Hepatocyte (in vitro differentiated cells): Measurements from ENCODE around the gene PRDM7. TPM values are rescaled to one million over a fixed set of nuclear protein-coding genes. Genes with fewer than 3 reads are reported as not detected.
"Not testable (repeated sequence)": the region's sequence is repeated elsewhere in the genome, so short reads cannot be mapped to it uniquely, and the experiment has no call there.

Experiments used
- DNase-seq: peaks from one replicate; pipeline ENCODE4 v3.0.0-alpha.2; 2016; ENCODE audit warnings: low spot score
- H2AFZ ChIP-seq: fragments of 200-600 bp; sonication (generic); 2 replicates; pipeline ENCODE4 v1.6.0; 2016; ENCODE audit warnings: antibody characterized with exemption, mild to moderate bottlenecking
- H3K27ac ChIP-seq: fragments of 200-600 bp; sonication (generic); 2 replicates; pipeline ENCODE4 v1.5.1; 2016; ENCODE audit warnings: mild to moderate bottlenecking
- H3K27me3 ChIP-seq: fragments of 200-600 bp; sonication (generic); 2 replicates; pipeline ENCODE4 v1.6.1; 2016
- H3K36me3 ChIP-seq: fragments of 200-600 bp; sonication (generic); replicated peaks from 2 replicates; pipeline ENCODE4 v1.5.1; 2016; ENCODE audit warnings: low read depth; ENCODE audit not compliant: insufficient read depth
- H3K4me1 ChIP-seq: fragments of 200-600 bp; sonication (generic); 2 replicates; pipeline ENCODE4 v1.5.1; 2016; ENCODE audit warnings: mild to moderate bottlenecking, moderate library complexity; ENCODE audit not compliant: insufficient read depth
- H3K4me2 ChIP-seq: fragments of 200-600 bp; sonication (generic); 2 replicates; pipeline ENCODE4 v1.6.0; 2016
- H3K4me3 ChIP-seq: fragments of 200-600 bp; sonication (generic); 2 replicates; pipeline ENCODE4 v1.5.1; 2016; ENCODE audit warnings: mild to moderate bottlenecking
- H3K79me2 ChIP-seq: fragments of 200-600 bp; sonication (generic); 2 replicates; pipeline ENCODE4 v1.6.0; 2017; ENCODE audit warnings: mild to moderate bottlenecking
- H3K9me2 ChIP-seq: fragments of 200-600 bp; sonication (generic); replicated peaks from 2 replicates; pipeline ENCODE4 v1.6.0; 2017; ENCODE audit warnings: mild to moderate bottlenecking; ENCODE audit not compliant: insufficient read depth
- H3K9me3 ChIP-seq: fragments of 200-600 bp; sonication (generic); 2 replicates; pipeline ENCODE4 v1.5.1; 2016; ENCODE audit warnings: low read depth, mild to moderate bottlenecking
- H4K20me1 ChIP-seq: fragments of 200-600 bp; sonication (generic); 2 replicates; pipeline ENCODE4 v1.6.0; 2016; ENCODE audit warnings: mild to moderate bottlenecking; ENCODE audit not compliant: insufficient read depth, poor library complexity, severe bottlenecking
- CTCF ChIP-seq: fragments of 200-600 bp; sonication (generic); IDR thresholded peaks from 2 replicates; pipeline ENCODE4 v1.5.1; 2016; ENCODE audit warnings: antibody characterized with exemption, mild to moderate bottlenecking; ENCODE audit not compliant: poor library complexity
- EZH2 ChIP-seq: fragments of 200-600 bp; sonication (generic); IDR thresholded peaks from 2 replicates; pipeline ENCODE4 v1.6.1; 2016; ENCODE audit warnings: antibody characterized with exemption, mild to moderate bottlenecking, borderline replicate concordance
- EZH2phosphoT487 ChIP-seq: fragments of 200-600 bp; sonication (generic); IDR thresholded peaks from one replicate; pipeline ENCODE4 v1.6.1; 2018; ENCODE audit warnings: antibody characterized with exemption, mild to moderate bottlenecking, low read depth, moderate library complexity; ENCODE audit not compliant: unreplicated experiment, severe bottlenecking
- WGBS: methylation state at CpG from one replicate; pipeline ENCODE4 v1.1.6; 2016; ENCODE audit warnings: low lambda C conversion rate; ENCODE audit errors: missing lambda C conversion rate; 5-methylcytosine and 5-hydroxymethylcytosine counted together
- polyA plus RNA-seq: library from polyadenylated mRNA; unstranded; fragments of >200 nt; fragmentation: Nextera tagmentation; extraction: Ambion mirVana; gene quantifications from 2 replicates; pipeline ENCODE4 v1.2.1, GENCODE V29; 2016
- total RNA-seq: library from RNA; depleted of rRNA; stranded (reverse); fragments of >200 nt; gene quantifications from 2 replicates; pipeline ENCODE4 v1.2.3, GENCODE V29; 2014

The PRDM7 gene
- total and polyA plus RNA-seq, 2 experiments from 2014 or later, result not detected

GRCh38 chr16:90070440-90070839 lies 6.7 kb downstream of the PRDM7 start:
- H4K20me1 ChIP-seq, result no peaks in the 10 kb centered on the region
- H3K9me2 ChIP-seq, result no peaks in the 10 kb centered on the region
- no peaks in the 10 kb centered on the region for H3K9me3 ChIP-seq
- no peak overlapping the region for H2AFZ ChIP-seq
- DNase-seq, result no peak
- no peaks in the 10 kb centered on the region for H3K36me3 ChIP-seq
- no peaks in the 10 kb centered on the region for H3K4me1 ChIP-seq
- H3K79me2 ChIP-seq, result no peaks in the 10 kb centered on the region
- no peak overlapping the region for H3K4me2 ChIP-seq
- 90% methylated on average over 2 of the region's 2 CpGs for WGBS
- TF ChIP-seq CTCF (no peak), EZH2phosphoT487 (no peak), EZH2 (no peak)
- H3K27me3 ChIP-seq, result no peaks in the 10 kb centered on the region
- no peak overlapping the region for H3K27ac ChIP-seq
- H3K4me3 ChIP-seq, result no peak overlapping the region

- 80% methylated on average over 3 of the region's 3 CpGs for WGBS
- Histone ChIP-seq H3K27me3 (no peaks in the 10 kb centered on the region), H3K9me2 (no peaks in the 10 kb centered on the region), H2AFZ (no peak overlapping the region), H3K4me1 (no peaks in the 10 kb centered on the region), H3K4me2 (no peak overlapping the region), H3K36me3 (no peaks in the 10 kb centered on the region), H3K4me3 (no peak overlapping the region), H3K9me3 (no peaks in the 10 kb centered on the region), H3K79me2 (no peaks in the 10 kb centered on the region), H3K27ac (no peak overlapping the region), H4K20me1 (no peaks in the 10 kb centered on the region)
- no peak for DNase-seq
- no peak for TF ChIP-seq EZH2phosphoT487
- TF ChIP-seq CTCF, result no peak
- no peak for TF ChIP-seq EZH2
These were observed 15.7 kb downstream of the PRDM7 start for GRCh38 chr16:90061437-90061836.

GRCh38 chr16:90057738-90058173 lies 19.4 kb downstream of the PRDM7 start:
- Histone ChIP-seq H3K79me2 (no peaks in the 10 kb centered on the region), H3K4me3 (no peak overlapping the region), H3K4me1 (no peaks in the 10 kb centered on the region), H4K20me1 (no peaks in the 10 kb centered on the region), H3K27me3 (no peaks in the 10 kb centered on the region), H3K9me2 (no peaks in the 10 kb centered on the region), H2AFZ (no peak overlapping the region), H3K9me3 (no peaks in the 10 kb centered on the region), H3K4me2 (no peak overlapping the region), H3K36me3 (no peaks in the 10 kb centered on the region), H3K27ac (no peak overlapping the region)
- 55% methylated on average over 8 of the region's 8 CpGs for WGBS
- peak; percentile 55 for DNase-seq
- TF ChIP-seq EZH2, result no peak
- TF ChIP-seq CTCF, result no peak
- TF ChIP-seq EZH2phosphoT487, result no peak

GRCh38 chr16:90056521-90056920 lies 20.6 kb downstream of the PRDM7 start:
- not testable (repeated sequence) for H3K9me2 ChIP-seq, H4K20me1 ChIP-seq, H3K4me2 ChIP-seq, H3K27me3 ChIP-seq, H3K4me3 ChIP-seq, H3K9me3 ChIP-seq, H2AFZ ChIP-seq, H3K79me2 ChIP-seq, H3K36me3 ChIP-seq, H3K27ac ChIP-seq, DNase-seq, H3K4me1 ChIP-seq
- 89% methylated on average over 15 of the region's 15 CpGs for WGBS
